Testis (tissue), 3 donors: ENCODE data around the gene STRIP1. TPM values are rescaled to one million over a fixed set of nuclear protein-coding genes. Genes with fewer than 3 reads are reported as not detected.
A peak's percentile ranks its signal among the peaks of the same experiment; 100 is the strongest.

Experiments
- DNase-seq: peaks from one replicate; pipeline ENCODE4 v3.0.0-alpha.2; 2019
- H3K27ac ChIP-seq, 2 donors: fragments of 200-600 bp; sonication (generic); one replicate each; pipeline ENCODE4 v1.5.1; 2019
- H3K27me3 ChIP-seq: fragments of 200-600 bp; sonication (generic); one replicate; pipeline ENCODE4 v1.5.1; 2019
- H3K36me3 ChIP-seq: fragments of 200-600 bp; sonication (generic); one replicate; pipeline ENCODE4 v1.5.1; 2017; ENCODE audit warnings: low read depth; ENCODE audit errors: missing control alignments
- H3K4me1 ChIP-seq: fragments of 200-600 bp; sonication (generic); one replicate; pipeline ENCODE4 v1.5.1; 2019
- H3K4me3 ChIP-seq, 2 donors: fragments of 200-600 bp; sonication (generic); one replicate each; pipeline ENCODE4 v1.5.1; 2017 to 2019
- H3K9me3 ChIP-seq: fragments of 200-600 bp; sonication (generic); one replicate; pipeline ENCODE4 v1.5.1; 2017
- CTCF ChIP-seq, 3 experiments: fragments of 450-650 bp in 2 of 3; fragments of 200-600 bp in 1 of 3; sonication (generic) in 1 of 3; IDR thresholded peaks; one replicate each; pipeline ENCODE4 v1.5.1; 2016 to 2019; ENCODE audit warnings: antibody characterized with exemption in 3 of 3, mild to moderate bottlenecking in 2 of 3, moderate library complexity in 1 of 3
- POLR2A ChIP-seq: fragments of 450-650 bp; IDR thresholded peaks from one replicate; pipeline ENCODE4 v1.6.1; 2017; ENCODE audit warnings: antibody characterized with exemption, mild to moderate bottlenecking, moderate library complexity
- WGBS, 2 donors: methylation state at CpG; one replicate each; pipeline ENCODE4 v1.1.5; 2018; 5-methylcytosine and 5-hydroxymethylcytosine counted together
- intact Hi-C: fragments of 100-400 bp; cut with DNase I; formaldehyde crosslinking; loops from one replicate; pipeline ENCODE4 v1.15.1; 2023; ENCODE audit warnings: low total_unique reads
- polyA plus RNA-seq: library from polyadenylated mRNA; stranded (reverse); fragments of 350-450 nt; fragmentation: Illumina TruSeq; extraction: RNeasy Lipid Tissue Mini Kit (QIAGEN cat#74804); gene quantifications from one replicate; pipeline ENCODE4 v1.2.3, GENCODE V29; 2014; ENCODE audit warnings: low read depth, low replicate concordance; ENCODE audit not compliant: insufficient read depth
- total RNA-seq, 2 donors: library from RNA; depleted of rRNA; stranded (reverse); fragments of >200 nt; gene quantifications; one replicate each; pipeline ENCODE4 v1.2.3, GENCODE V29; 2016

Gene STRIP1
- total and polyA plus RNA-seq, 3 donors from 2014 or later, result 49.9 to 103 (median 85.8) TPM

- Histone ChIP-seq H3K36me3 (no peaks in the 10 kb centered on the region), H3K27ac (peak overlapping the region; percentile 47 to 79), H3K4me1 (peaks cover 19% of the 10 kb centered on the region), H3K4me3 (peak overlapping the region; percentile 65 to 66), H3K9me3 (no peaks in the 10 kb centered on the region), H3K27me3 (no peaks in the 10 kb centered on the region)
- TF ChIP-seq POLR2A (no peak), CTCF (IDR thresholded peaks at IDR 0.05) (no peak)
- intact Hi-C loops, result no loop called here
- no peak for DNase-seq
- 26 to 43% methylated on average over 37 of the region's 37 CpGs for WGBS, 2 donors
Observed at GRCh38 chr1:110083866-110084226, 49.4 kb downstream of the STRIP1 start.

- DNase-seq, result peak; percentile 79
- Histone ChIP-seq H3K4me1 (peaks cover 19% of the 10 kb centered on the region), H3K27me3 (no peaks in the 10 kb centered on the region), H3K4me3 (peak overlapping the region; percentile 65 to 66), H3K36me3 (no peaks in the 10 kb centered on the region), H3K27ac (peak overlapping the region; percentile 47 to 79), H3K9me3 (no peaks in the 10 kb centered on the region)
- WGBS, 2 donors, result 6 to 13% methylated on average over 22 to 72 of the region's 72 CpGs
- intact Hi-C loops, result no loop called here
- TF ChIP-seq POLR2A (no peak), CTCF (IDR thresholded peaks at IDR 0.05) (no peak)
Observed at GRCh38 chr1:110084227-110085078, 50.0 kb downstream of the STRIP1 start.

- Histone ChIP-seq H3K27me3 (no peaks in the 10 kb centered on the region), H3K36me3 (no peaks in the 10 kb centered on the region), H3K9me3 (no peaks in the 10 kb centered on the region), H3K4me3 (no peak overlapping the region), H3K27ac (peak overlapping the region in 1 of 2 donors; percentile 47), H3K4me1 (peaks cover 19% of the 10 kb centered on the region)
- intact Hi-C loops, result no loop called here
- TF ChIP-seq CTCF (IDR thresholded peaks at IDR 0.05) (no peak), POLR2A (no peak)
- WGBS, 2 donors, result 64 to 68% methylated on average over 5 of the region's 5 CpGs
- DNase-seq, result no peak
Observed at GRCh38 chr1:110085671-110086070, 51.2 kb downstream of the STRIP1 start.

- Histone ChIP-seq H3K4me1 (peaks cover 19% of the 10 kb centered on the region), H3K9me3 (no peaks in the 10 kb centered on the region), H3K4me3 (no peak overlapping the region), H3K36me3 (no peaks in the 10 kb centered on the region), H3K27me3 (no peaks in the 10 kb centered on the region), H3K27ac (no peak overlapping the region)
- TF ChIP-seq CTCF (IDR thresholded peaks at IDR 0.05) (no peak), POLR2A (no peak)
- intact Hi-C loops, result no loop called here
- DNase-seq, result no peak
- WGBS, 2 donors, result 76 to 87% methylated on average over 4 of the region's 4 CpGs
Observed at GRCh38 chr1:110086961-110087360, 52.5 kb downstream of the STRIP1 start.
